WTC11 (cell line): ENCODE results near the gene MYCBP2. TPM values are rescaled to one million over a fixed set of nuclear protein-coding genes. Genes with fewer than 3 reads are reported as not detected.
A peak's percentile ranks its signal among the peaks of the same experiment; 100 is the strongest.

Experiments
- ATAC-seq: fragments of 200-7000 bp; cut with Tn5 transposase; 2 replicates; pipeline ENCODE4 v1.10.0; 2021; ENCODE audit warnings: mild to moderate bottlenecking, moderate library complexity
- CTCF ChIA-PET: fragments of 300-600 bp; sonication (Branson Sonifier 250); formaldehyde crosslinking; loops from one replicate; lab custom pipeline; 2021; ENCODE audit warnings: antibody characterized with exemption; lab: Charles Lee
- POLR2A ChIA-PET: fragments of 350-600 bp; sonication (Branson Sonifier 250); formaldehyde crosslinking; loops from one replicate; lab custom pipeline; 2021; ENCODE audit warnings: antibody characterized with exemption; lab: Charles Lee
- DNase-seq: peaks from one replicate; pipeline ENCODE4 v3.0.0; 2021; ENCODE audit warnings: low spot score
- H3K27ac Mint-ChIP-seq: 2 replicates; pipeline ENCODE4 v1.8.0; 2021; ENCODE audit warnings: mixed read lengths
- H3K27me3 Mint-ChIP-seq: 2 replicates; pipeline ENCODE4 v1.8.0; 2021; ENCODE audit warnings: low read depth, mild to moderate bottlenecking, moderate library complexity, mixed read lengths
- H3K36me3 Mint-ChIP-seq: 2 replicates; pipeline ENCODE4 v1.8.0; 2021; ENCODE audit warnings: mixed read lengths
- H3K4me1 Mint-ChIP-seq: 2 replicates; pipeline ENCODE4 v1.8.0; 2022; ENCODE audit warnings: mixed read lengths
- H3K4me3 Mint-ChIP-seq: 2 replicates; pipeline ENCODE4 v1.8.0; 2021; ENCODE audit warnings: mild to moderate bottlenecking, moderate library complexity, mixed read lengths
- H3K9me3 Mint-ChIP-seq: 2 replicates; pipeline ENCODE4 v1.8.0; 2021; ENCODE audit warnings: mixed read lengths
- HMGA2 ChIP-seq: fragments of 250-450 bp; sonication (Bioruptor Pico); IDR thresholded peaks from 2 replicates; pipeline ENCODE4 v1.4.0; 2021; ENCODE audit warnings: mild to moderate bottlenecking, moderate library complexity
- JAZF1 ChIP-seq: fragments of 250-450 bp; sonication (Bioruptor Pico); IDR thresholded peaks from 2 replicates; pipeline ENCODE4 v1.9.0; 2021; ENCODE audit warnings: moderate library complexity, mild to moderate bottlenecking, inconsistent platforms
- NFYB ChIP-seq: sonication (generic); formaldehyde crosslinking; conservative IDR thresholded peaks from 2 replicates; pipeline ENCODE4 v1.8.0; 2022; ENCODE audit warnings: low read depth, missing genetic modification reagents
- NR1H2 ChIP-seq: sonication (generic); formaldehyde crosslinking; IDR thresholded peaks from 2 replicates; pipeline ENCODE4 v1.9.0; 2021; ENCODE audit warnings: mild to moderate bottlenecking, moderate library complexity, missing genetic modification reagents
- PRRX2 ChIP-seq: fragments of 250-450 bp; sonication (Bioruptor Pico); IDR thresholded peaks from 2 replicates; pipeline ENCODE4 v1.8.0; 2021; ENCODE audit warnings: mild to moderate bottlenecking
- RORB ChIP-seq: fragments of 250-450 bp; sonication (Bioruptor Pico); IDR thresholded peaks from 2 replicates; pipeline ENCODE4 v1.9.0; 2021; ENCODE audit warnings: mild to moderate bottlenecking
- SMAD4 ChIP-seq: sonication (generic); formaldehyde crosslinking; IDR thresholded peaks from 2 replicates; pipeline ENCODE4 v1.8.0; 2022; ENCODE audit warnings: mild to moderate bottlenecking, missing genetic modification reagents
- SOX15 ChIP-seq: fragments of 250-450 bp; sonication (Bioruptor Pico); IDR thresholded peaks from 2 replicates; pipeline ENCODE4 v1.9.0; 2021; ENCODE audit warnings: mild to moderate bottlenecking
- TEAD1 ChIP-seq: sonication (generic); formaldehyde crosslinking; IDR thresholded peaks from 2 replicates; pipeline ENCODE4 v1.8.0; 2022; ENCODE audit warnings: mild to moderate bottlenecking, missing genetic modification reagents
- TEAD4 ChIP-seq: sonication (generic); formaldehyde crosslinking; IDR thresholded peaks from 2 replicates; pipeline ENCODE4 v1.8.0; 2022; ENCODE audit warnings: mild to moderate bottlenecking, missing genetic modification reagents
- ZNF232 ChIP-seq: sonication (generic); formaldehyde crosslinking; IDR thresholded peaks from 2 replicates; pipeline ENCODE4 v1.8.0; 2022; ENCODE audit warnings: mild to moderate bottlenecking, missing genetic modification reagents
- ZNF317 ChIP-seq: sonication (generic); formaldehyde crosslinking; IDR thresholded peaks from 2 replicates; pipeline ENCODE4 v1.8.1; 2023; ENCODE audit warnings: low read depth, mild to moderate bottlenecking, moderate library complexity, missing genetic modification reagents, borderline replicate concordance
- total RNA-seq: library from RNA; stranded (reverse); gene quantifications from 3 replicates; pipeline ENCODE4 v1.2.3, GENCODE V29; 2021
- TF ChIP-seq, protein P1 (sequence below): sonication (generic); formaldehyde crosslinking; IDR thresholded peaks from 2 replicates; pipeline ENCODE4 v1.8.0; 2022; ENCODE audit warnings: missing genetic modification reagents
- TF ChIP-seq, protein P2 (sequence below): fragments of 250-450 bp; sonication (Bioruptor Pico); IDR thresholded peaks from 2 replicates; pipeline ENCODE4 v1.9.0; 2021; ENCODE audit warnings: mild to moderate bottlenecking
- TF ChIP-seq, protein P3 (sequence below): sonication (generic); formaldehyde crosslinking; IDR thresholded peaks from 2 replicates; pipeline ENCODE4 v1.8.0; 2023; ENCODE audit warnings: missing genetic modification reagents
- TF ChIP-seq, protein P4 (sequence below): sonication (generic); formaldehyde crosslinking; IDR thresholded peaks from 2 replicates; pipeline ENCODE4 v1.8.0; 2023; ENCODE audit warnings: missing genetic modification reagents, mild to moderate bottlenecking, borderline replicate concordance
- TF ChIP-seq, protein P5 (sequence below): fragments of 250-450 bp; sonication (Bioruptor Pico); IDR thresholded peaks from 2 replicates; pipeline ENCODE4 v1.9.0; 2021; ENCODE audit warnings: mild to moderate bottlenecking

Gene MYCBP2
- total RNA-seq, 1 experiment from 2014 or later: 54.3 TPM

DNA sequence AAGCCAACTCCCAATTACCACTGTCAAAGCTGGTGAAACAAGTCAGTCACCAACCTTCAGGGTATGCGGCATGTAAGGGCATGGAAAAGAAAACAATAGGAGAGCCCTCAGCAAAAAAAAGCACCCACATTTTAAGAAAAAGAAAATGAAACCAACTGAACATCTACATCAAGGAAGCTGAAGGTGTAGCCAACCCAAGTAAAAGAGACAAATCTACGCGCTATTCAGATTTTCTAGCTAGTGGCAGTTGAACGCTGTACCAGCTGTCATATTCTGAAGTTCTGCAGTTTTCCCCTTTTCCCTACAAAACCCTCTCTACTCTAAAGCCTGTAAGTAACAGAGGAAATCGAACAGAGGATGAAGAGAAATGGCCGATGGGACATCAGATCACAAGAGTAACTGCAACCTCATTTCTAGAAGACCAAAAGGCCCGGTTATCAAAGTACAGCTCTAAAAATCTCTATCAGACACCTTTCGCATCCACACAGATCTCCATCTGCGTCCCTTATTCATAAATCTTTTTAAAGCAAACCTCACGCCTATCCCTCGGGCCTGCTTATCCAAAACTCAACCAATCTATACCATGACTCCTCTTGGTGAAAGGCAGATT, 1.4 kb downstream of the MYCBP2 start:
- DNase-seq: no peak
- Mint-ChIP-seq H3K27ac (no peak overlapping the region), H3K4me1 (peaks cover 59% of the 10 kb centered on the region), H3K36me3 (no peaks in the 10 kb centered on the region), H3K27me3 (peaks cover 25% of the 10 kb centered on the region), H3K4me3 (peak overlapping the region; percentile 83), H3K9me3 (no peaks in the 10 kb centered on the region)
- no peak for ATAC-seq
- POLR2A ChIA-PET: interaction anchor here (1.6 kb wide), 1 partner anchor 298 kb away, joined by 3 read pairs; no protein-coding TSS in a partner anchor
- CTCF ChIA-PET: interaction anchor here (0.8 to 1.9 kb wide), 2 partner anchors 153 kb away, joined by 3 to 15 read pairs; no protein-coding TSS in a partner anchor
- TF ChIP-seq NR1H2: no peak
- TF ChIP-seq PRRX2 (CRISPR knock-in tag): no peak
- TF ChIP-seq RORB: no peak
- TF ChIP-seq, protein P1, sequence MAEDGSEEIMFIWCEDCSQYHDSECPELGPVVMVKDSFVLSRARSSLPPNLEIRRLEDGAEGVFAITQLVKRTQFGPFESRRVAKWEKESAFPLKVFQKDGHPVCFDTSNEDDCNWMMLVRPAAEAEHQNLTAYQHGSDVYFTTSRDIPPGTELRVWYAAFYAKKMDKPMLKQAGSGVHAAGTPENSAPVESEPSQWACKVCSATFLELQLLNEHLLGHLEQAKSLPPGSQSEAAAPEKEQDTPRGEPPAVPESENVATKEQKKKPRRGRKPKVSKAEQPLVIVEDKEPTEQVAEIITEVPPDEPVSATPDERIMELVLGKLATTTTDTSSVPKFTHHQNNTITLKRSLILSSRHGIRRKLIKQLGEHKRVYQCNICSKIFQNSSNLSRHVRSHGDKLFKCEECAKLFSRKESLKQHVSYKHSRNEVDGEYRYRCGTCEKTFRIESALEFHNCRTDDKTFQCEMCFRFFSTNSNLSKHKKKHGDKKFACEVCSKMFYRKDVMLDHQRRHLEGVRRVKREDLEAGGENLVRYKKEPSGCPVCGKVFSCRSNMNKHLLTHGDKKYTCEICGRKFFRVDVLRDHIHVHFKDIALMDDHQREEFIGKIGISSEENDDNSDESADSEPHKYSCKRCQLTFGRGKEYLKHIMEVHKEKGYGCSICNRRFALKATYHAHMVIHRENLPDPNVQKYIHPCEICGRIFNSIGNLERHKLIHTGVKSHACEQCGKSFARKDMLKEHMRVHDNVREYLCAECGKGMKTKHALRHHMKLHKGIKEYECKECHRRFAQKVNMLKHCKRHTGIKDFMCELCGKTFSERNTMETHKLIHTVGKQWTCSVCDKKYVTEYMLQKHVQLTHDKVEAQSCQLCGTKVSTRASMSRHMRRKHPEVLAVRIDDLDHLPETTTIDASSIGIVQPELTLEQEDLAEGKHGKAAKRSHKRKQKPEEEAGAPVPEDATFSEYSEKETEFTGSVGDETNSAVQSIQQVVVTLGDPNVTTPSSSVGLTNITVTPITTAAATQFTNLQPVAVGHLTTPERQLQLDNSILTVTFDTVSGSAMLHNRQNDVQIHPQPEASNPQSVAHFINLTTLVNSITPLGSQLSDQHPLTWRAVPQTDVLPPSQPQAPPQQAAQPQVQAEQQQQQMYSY (CRISPR knock-in tag): no peak
- no peak for TF ChIP-seq ZNF232 (CRISPR knock-in tag)
- TF ChIP-seq SOX15: no peak
- TF ChIP-seq, protein P2, sequence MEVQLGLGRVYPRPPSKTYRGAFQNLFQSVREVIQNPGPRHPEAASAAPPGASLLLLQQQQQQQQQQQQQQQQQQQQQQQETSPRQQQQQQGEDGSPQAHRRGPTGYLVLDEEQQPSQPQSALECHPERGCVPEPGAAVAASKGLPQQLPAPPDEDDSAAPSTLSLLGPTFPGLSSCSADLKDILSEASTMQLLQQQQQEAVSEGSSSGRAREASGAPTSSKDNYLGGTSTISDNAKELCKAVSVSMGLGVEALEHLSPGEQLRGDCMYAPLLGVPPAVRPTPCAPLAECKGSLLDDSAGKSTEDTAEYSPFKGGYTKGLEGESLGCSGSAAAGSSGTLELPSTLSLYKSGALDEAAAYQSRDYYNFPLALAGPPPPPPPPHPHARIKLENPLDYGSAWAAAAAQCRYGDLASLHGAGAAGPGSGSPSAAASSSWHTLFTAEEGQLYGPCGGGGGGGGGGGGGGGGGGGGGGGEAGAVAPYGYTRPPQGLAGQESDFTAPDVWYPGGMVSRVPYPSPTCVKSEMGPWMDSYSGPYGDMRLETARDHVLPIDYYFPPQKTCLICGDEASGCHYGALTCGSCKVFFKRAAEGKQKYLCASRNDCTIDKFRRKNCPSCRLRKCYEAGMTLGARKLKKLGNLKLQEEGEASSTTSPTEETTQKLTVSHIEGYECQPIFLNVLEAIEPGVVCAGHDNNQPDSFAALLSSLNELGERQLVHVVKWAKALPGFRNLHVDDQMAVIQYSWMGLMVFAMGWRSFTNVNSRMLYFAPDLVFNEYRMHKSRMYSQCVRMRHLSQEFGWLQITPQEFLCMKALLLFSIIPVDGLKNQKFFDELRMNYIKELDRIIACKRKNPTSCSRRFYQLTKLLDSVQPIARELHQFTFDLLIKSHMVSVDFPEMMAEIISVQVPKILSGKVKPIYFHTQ (CRISPR knock-in tag): no peak
- TF ChIP-seq TEAD1 (CRISPR knock-in tag): no peak

DNA sequence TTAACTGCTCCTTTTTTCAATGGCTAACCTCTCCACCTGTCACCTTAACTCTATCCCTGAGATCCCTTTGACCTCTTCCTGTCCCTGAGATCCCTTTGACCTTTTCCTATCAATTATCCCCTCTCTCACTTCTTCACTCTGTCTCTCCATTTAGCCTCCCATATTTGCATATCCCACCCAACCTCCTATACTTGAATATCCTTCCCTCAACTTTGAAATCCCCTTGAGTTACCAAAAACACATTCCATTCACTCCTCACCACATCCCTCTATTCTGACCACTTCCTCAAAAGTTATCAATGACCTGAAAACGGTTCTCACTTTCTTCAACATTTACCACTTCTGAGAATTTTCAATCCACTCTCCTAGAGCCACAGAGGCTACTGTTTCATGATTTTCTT, 3.0 kb downstream of the MYCBP2 start:
- peaks cover 24% of the 10 kb centered on the region for H3K27me3 Mint-ChIP-seq
- TF ChIP-seq SMAD4 (CRISPR knock-in tag): no peak
- H3K9me3 Mint-ChIP-seq: no peaks in the 10 kb centered on the region
- ChIA-PET CTCF (no interaction called here), POLR2A (no interaction called here)
- ATAC-seq (no peak), DNase-seq (no peak)
- H3K4me3 Mint-ChIP-seq: no peak overlapping the region
- peaks cover 62% of the 10 kb centered on the region for H3K4me1 Mint-ChIP-seq
- no peaks in the 10 kb centered on the region for H3K36me3 Mint-ChIP-seq
- no peak overlapping the region for H3K27ac Mint-ChIP-seq

DNA sequence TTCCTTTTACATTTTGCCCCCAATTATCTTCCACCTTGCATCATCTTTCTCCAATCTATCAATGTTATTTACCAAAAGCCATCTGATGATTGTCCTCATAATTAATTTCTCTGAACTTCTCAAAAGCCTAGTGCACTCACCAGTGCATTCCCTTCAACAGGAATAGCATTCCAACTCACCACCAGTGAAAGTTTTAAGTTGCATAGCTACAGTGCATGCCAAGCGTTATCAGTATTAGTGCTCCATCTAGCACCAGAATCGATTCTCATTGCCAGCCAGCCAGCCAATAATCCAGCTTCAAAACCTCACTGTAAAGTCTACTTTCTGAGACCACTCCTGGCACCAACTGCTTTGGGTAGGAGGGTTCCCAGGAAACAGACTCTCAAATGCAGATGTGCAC, 7.4 kb downstream of the MYCBP2 start:
- Mint-ChIP-seq H3K9me3 (no peaks in the 10 kb centered on the region), H3K27me3 (no peaks in the 10 kb centered on the region), H3K36me3 (no peaks in the 10 kb centered on the region), H3K27ac (peak overlapping the region; percentile 44; the same call in 1 of the 2 replicates), H3K4me3 (no peak overlapping the region), H3K4me1 (peaks cover 44% of the 10 kb centered on the region)
- CTCF ChIA-PET: interaction anchor here (1.6 to 2.1 kb wide), 2 partner anchors 10 to 158 kb away, joined by 4 to 6 read pairs; no protein-coding TSS in a partner anchor
- POLR2A ChIA-PET: interaction anchor here (1.0 kb wide), 1 partner anchor 10 kb away, joined by 3 read pairs; no protein-coding TSS in a partner anchor
- ATAC-seq (no peak), DNase-seq (no peak)
- TF ChIP-seq ZNF317 (CRISPR knock-in tag) (no peak), TEAD4 (no peak), JAZF1 (CRISPR knock-in tag) (no peak), HMGA2 (CRISPR knock-in tag) (no peak), RORB (no peak), NFYB (CRISPR knock-in tag) (no peak)
- TF ChIP-seq, protein P3, sequence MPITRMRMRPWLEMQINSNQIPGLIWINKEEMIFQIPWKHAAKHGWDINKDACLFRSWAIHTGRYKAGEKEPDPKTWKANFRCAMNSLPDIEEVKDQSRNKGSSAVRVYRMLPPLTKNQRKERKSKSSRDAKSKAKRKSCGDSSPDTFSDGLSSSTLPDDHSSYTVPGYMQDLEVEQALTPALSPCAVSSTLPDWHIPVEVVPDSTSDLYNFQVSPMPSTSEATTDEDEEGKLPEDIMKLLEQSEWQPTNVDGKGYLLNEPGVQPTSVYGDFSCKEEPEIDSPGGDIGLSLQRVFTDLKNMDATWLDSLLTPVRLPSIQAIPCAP (CRISPR knock-in tag): no peak
- TF ChIP-seq, protein P4, sequence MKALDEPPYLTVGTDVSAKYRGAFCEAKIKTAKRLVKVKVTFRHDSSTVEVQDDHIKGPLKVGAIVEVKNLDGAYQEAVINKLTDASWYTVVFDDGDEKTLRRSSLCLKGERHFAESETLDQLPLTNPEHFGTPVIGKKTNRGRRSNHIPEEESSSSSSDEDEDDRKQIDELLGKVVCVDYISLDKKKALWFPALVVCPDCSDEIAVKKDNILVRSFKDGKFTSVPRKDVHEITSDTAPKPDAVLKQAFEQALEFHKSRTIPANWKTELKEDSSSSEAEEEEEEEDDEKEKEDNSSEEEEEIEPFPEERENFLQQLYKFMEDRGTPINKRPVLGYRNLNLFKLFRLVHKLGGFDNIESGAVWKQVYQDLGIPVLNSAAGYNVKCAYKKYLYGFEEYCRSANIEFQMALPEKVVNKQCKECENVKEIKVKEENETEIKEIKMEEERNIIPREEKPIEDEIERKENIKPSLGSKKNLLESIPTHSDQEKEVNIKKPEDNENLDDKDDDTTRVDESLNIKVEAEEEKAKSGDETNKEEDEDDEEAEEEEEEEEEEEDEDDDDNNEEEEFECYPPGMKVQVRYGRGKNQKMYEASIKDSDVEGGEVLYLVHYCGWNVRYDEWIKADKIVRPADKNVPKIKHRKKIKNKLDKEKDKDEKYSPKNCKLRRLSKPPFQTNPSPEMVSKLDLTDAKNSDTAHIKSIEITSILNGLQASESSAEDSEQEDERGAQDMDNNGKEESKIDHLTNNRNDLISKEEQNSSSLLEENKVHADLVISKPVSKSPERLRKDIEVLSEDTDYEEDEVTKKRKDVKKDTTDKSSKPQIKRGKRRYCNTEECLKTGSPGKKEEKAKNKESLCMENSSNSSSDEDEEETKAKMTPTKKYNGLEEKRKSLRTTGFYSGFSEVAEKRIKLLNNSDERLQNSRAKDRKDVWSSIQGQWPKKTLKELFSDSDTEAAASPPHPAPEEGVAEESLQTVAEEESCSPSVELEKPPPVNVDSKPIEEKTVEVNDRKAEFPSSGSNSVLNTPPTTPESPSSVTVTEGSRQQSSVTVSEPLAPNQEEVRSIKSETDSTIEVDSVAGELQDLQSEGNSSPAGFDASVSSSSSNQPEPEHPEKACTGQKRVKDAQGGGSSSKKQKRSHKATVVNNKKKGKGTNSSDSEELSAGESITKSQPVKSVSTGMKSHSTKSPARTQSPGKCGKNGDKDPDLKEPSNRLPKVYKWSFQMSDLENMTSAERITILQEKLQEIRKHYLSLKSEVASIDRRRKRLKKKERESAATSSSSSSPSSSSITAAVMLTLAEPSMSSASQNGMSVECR (CRISPR knock-in tag): no peak
- TF ChIP-seq, protein P5, sequence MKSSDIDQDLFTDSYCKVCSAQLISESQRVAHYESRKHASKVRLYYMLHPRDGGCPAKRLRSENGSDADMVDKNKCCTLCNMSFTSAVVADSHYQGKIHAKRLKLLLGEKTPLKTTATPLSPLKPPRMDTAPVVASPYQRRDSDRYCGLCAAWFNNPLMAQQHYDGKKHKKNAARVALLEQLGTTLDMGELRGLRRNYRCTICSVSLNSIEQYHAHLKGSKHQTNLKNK (CRISPR knock-in tag): no peak
- TF ChIP-seq, protein P2 (CRISPR knock-in tag): no peak
